Panc1 (cell line): ENCODE results near the gene MAP3K6. TPM values are rescaled to one million over a fixed set of nuclear protein-coding genes. Genes with fewer than 3 reads are reported as not detected.

Experiments
- ATAC-seq: fragments of 200-7000 bp; cut with Tn5 transposase; 2 replicates; pipeline ENCODE4 v1.9.1; 2020; ENCODE audit warnings: mild to moderate bottlenecking, moderate library complexity
- BruUV-seq: library from RNA; stranded (reverse); fragments of 400-500 nt; replicated peaks from 2 replicates; lab custom pipeline; 2021; lab: Mats Ljungman, UMichigan
- CTCF ChIA-PET: fragments of 300-600 bp; sonication (Branson Sonifier 250); formaldehyde crosslinking; loops from one replicate; lab custom pipeline; 2022; ENCODE audit warnings: antibody characterized with exemption; lab: Charles Lee
- POLR2A ChIA-PET: fragments of 300-600 bp; sonication (Branson Sonifier 250); formaldehyde crosslinking; loops from one replicate; lab custom pipeline; 2022; ENCODE audit warnings: antibody characterized with exemption; lab: Charles Lee
- DNase-seq: peaks from one replicate; pipeline ENCODE4 v3.0.0-alpha.2; 2010; ENCODE audit warnings: low read depth, low spot score
- H3K27ac ChIP-seq: 2 replicates; pipeline ENCODE4 v1.5.1; 2011; ENCODE audit warnings: mild to moderate bottlenecking, low read length, inconsistent platforms
- H3K27me3 ChIP-seq: fragments of 200-500 bp; sonication (Bioruptor generic); 2 replicates; pipeline ENCODE4 v1.6.0; 2014; ENCODE audit warnings: low read length, inconsistent platforms; ENCODE audit not compliant: control insufficient read depth, insufficient read depth
- H3K36me3 ChIP-seq: fragments of 200-500 bp; sonication (Bioruptor generic); 2 replicates; pipeline ENCODE4 v1.5.1; 2014; ENCODE audit warnings: inconsistent platforms, mild to moderate bottlenecking, low read length, moderate library complexity; ENCODE audit not compliant: control insufficient read depth, insufficient read depth
- H3K4me1 ChIP-seq: 2 replicates; pipeline ENCODE4 v1.5.1; 2011; ENCODE audit warnings: inconsistent platforms, mild to moderate bottlenecking, low read length, moderate library complexity; ENCODE audit not compliant: control insufficient read depth, insufficient read depth
- H3K4me3 ChIP-seq, 2 experiments: 2 replicates each; pipeline ENCODE4 v1.5.1; 2011 to 2012; ENCODE audit warnings: low read depth in 2 of 2, low read length in 2 of 2, mild to moderate bottlenecking in 2 of 2, inconsistent platforms in 1 of 2, moderate library complexity in 1 of 2
- H3K9me3 ChIP-seq: fragments of 200-500 bp; sonication (Bioruptor generic); 2 replicates; pipeline ENCODE4 v1.5.1; 2014; ENCODE audit warnings: low read depth, mild to moderate bottlenecking, inconsistent platforms, low read length, moderate library complexity; ENCODE audit not compliant: control insufficient read depth, insufficient read depth
- POLR2AphosphoS5 ChIP-seq: IDR thresholded peaks from 2 replicates; pipeline ENCODE4 v1.6.1; 2012; ENCODE audit warnings: mild to moderate bottlenecking, low read depth, low read length, moderate library complexity
- REST ChIP-seq, 2 experiments: IDR thresholded peaks; 2 replicates each; pipeline ENCODE4 v1.6.1; 2011 to 2012; ENCODE audit warnings: low read depth in 2 of 2, control low read depth in 1 of 2, low read length in 1 of 2, mild to moderate bottlenecking in 1 of 2, moderate library complexity in 1 of 2; ENCODE audit not compliant: insufficient read depth in 1 of 2
- SIN3A ChIP-seq: IDR thresholded peaks from 2 replicates; pipeline ENCODE4 v1.6.1; 2012; ENCODE audit warnings: low read depth, mild to moderate bottlenecking, low read length, moderate library complexity, borderline replicate concordance; ENCODE audit not compliant: insufficient read depth
- TCF7L2 ChIP-seq: IDR thresholded peaks from 2 replicates; pipeline ENCODE4 v1.6.1; 2011; ENCODE audit warnings: mild to moderate bottlenecking, low read depth, low read length, inconsistent platforms
- in situ Hi-C: cut with HindIII; loops from 2 replicates; pipeline ENCODE4 v1.10.0; 2016; ENCODE audit warnings: low sequenced_read_pairs, low pct_unique_long_range_greater_than_20kb
- intact Hi-C: fragments of 100-400 bp; cut with micrococcal nuclease; formaldehyde crosslinking; loops from one replicate; pipeline ENCODE4 v1.10.0; 2022; ENCODE audit not compliant: unreplicated experiment
- total RNA-seq: library from RNA; stranded (reverse); gene quantifications from one replicate; pipeline ENCODE4 v1.2.1, GENCODE V29; 2021; ENCODE audit not compliant: unreplicated experiment
- TF ChIP-seq, protein P1 (sequence below): fragments of 450-650 bp; IDR thresholded peaks from 2 replicates; pipeline ENCODE4 v1.5.1; 2017; ENCODE audit warnings: mild to moderate bottlenecking

MAP3K6 gene
- total RNA-seq, 1 experiment from 2014 or later: 56.9 TPM

DNA sequence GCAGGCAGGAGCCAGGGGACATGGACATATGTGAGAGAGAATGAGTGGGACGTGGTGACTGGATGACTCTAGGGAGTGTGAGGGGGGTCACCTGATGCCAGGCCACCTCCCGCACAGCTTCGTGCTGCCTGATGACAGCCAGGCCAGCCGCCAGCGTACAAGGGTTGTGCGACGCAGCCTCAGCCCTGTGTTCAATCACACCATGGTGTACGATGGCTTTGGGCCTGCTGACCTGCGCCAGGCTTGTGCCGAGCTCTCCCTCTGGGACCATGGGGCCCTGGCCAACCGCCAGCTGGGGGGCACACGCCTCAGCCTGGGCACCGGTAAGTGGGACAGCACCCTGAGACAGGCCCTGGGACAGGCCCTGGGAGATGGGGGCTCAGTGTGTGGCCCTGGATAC lies 13.6 kb downstream of the MAP3K6 start:
- DNase-seq (no peak), ATAC-seq (no peak)
- ChIA-PET CTCF (interaction anchor here (0.9 to 1.1 kb wide), 2 partner anchors 9 to 39 kb away, joined by 3 to 4 read pairs; no protein-coding TSS in a partner anchor), POLR2A (no interaction called here)
- Histone ChIP-seq H3K27ac (no peak overlapping the region), H3K4me1 (peaks cover 19% of the 10 kb centered on the region), H3K4me3 (no peak overlapping the region), H3K9me3 (no peaks in the 10 kb centered on the region), H3K36me3 (no peaks in the 10 kb centered on the region; the same call in 1 of the 2 replicates), H3K27me3 (no peaks in the 10 kb centered on the region)
- no TSS peak for BruUV-seq
- in situ Hi-C loops: no loop called here
- intact Hi-C loops: no loop called here
- TF ChIP-seq SIN3A (no peak), REST (IDR thresholded peaks at IDR 0.05; ENCODE audit: insufficient read depth in 1 of 2, low read depth in 2 of 2, low read length in 1 of 2) (no peak), TCF7L2 (no peak), POLR2AphosphoS5 (no peak)
- TF ChIP-seq, protein P1, sequence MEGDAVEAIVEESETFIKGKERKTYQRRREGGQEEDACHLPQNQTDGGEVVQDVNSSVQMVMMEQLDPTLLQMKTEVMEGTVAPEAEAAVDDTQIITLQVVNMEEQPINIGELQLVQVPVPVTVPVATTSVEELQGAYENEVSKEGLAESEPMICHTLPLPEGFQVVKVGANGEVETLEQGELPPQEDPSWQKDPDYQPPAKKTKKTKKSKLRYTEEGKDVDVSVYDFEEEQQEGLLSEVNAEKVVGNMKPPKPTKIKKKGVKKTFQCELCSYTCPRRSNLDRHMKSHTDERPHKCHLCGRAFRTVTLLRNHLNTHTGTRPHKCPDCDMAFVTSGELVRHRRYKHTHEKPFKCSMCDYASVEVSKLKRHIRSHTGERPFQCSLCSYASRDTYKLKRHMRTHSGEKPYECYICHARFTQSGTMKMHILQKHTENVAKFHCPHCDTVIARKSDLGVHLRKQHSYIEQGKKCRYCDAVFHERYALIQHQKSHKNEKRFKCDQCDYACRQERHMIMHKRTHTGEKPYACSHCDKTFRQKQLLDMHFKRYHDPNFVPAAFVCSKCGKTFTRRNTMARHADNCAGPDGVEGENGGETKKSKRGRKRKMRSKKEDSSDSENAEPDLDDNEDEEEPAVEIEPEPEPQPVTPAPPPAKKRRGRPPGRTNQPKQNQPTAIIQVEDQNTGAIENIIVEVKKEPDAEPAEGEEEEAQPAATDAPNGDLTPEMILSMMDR: no peak

DNA sequence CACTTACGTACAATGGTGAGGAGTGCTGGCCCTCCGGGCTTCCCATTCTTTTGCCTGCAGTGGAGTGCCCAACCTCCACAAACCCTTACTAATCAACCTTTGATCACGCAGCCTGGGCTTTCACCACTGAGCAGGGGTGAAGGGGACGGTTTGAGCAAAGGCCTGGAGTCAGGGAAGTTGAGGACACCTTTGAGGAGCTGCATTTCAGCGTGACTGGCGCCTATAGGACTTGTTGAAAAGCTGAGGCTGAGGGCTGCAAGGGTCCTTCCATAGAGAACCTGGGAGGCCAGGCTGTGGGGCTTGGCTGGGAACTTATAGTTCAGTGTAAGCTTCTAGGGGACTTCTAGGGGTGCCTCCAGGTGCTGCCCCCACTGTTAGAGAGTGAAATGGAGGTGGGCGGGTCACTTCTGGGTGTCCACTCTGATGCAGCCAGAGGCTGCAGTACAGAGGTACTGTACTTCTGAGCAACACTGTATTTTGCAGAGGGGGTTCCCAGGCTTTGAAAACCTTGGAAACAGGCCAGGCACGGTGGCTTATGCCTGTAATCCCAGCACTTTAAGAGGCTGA lies 15.1 kb downstream of the MAP3K6 start:
- peaks cover 19% of the 10 kb centered on the region for H3K4me1 ChIP-seq
- DNase-seq: no peak
- H3K27ac ChIP-seq: peak overlapping the region; percentile 29; the same call in 1 of the 2 replicates
- ChIA-PET POLR2A (interaction anchor here (0.5 kb wide), 1 partner anchor 344 kb away, joined by 3 read pairs; no protein-coding TSS in a partner anchor), CTCF (no interaction called here)
- intact Hi-C loops (no loop called here), in situ Hi-C loops (no loop called here)
- no peaks in the 10 kb centered on the region; the same call in 1 of the 2 replicates for H3K36me3 ChIP-seq
- ATAC-seq: no peak
- no TSS peak for BruUV-seq
- H3K27me3 ChIP-seq: no peaks in the 10 kb centered on the region
- no peak for TF ChIP-seq TCF7L2
- TF ChIP-seq REST (IDR thresholded peaks at IDR 0.05; ENCODE audit: insufficient read depth in 1 of 2, low read depth in 2 of 2, low read length in 1 of 2): no peak
- TF ChIP-seq POLR2AphosphoS5: no peak
- TF ChIP-seq SIN3A: no peak
- TF ChIP-seq, protein P1: no peak
- H3K4me3 ChIP-seq: peak overlapping the region; percentile 11 to 30; a peak in 2 of 4 replicates
- H3K9me3 ChIP-seq: no peaks in the 10 kb centered on the region
